GM18870 (cell line): ENCODE measurements around the gene CHRDL2.

Experiments
- ATAC-seq: cut with Tn5 transposase; IDR thresholded peaks from one replicate; pipeline ENCODE4 v1.9.1; 2021; ENCODE audit warnings: moderate library complexity; ENCODE audit not compliant: unreplicated experiment

CHRDL2 gene

GRCh38 chr11:74686792-74687191 lies 44.4 kb downstream of the CHRDL2 start:
- ATAC-seq, result no peak

- ATAC-seq, result no peak
Measured at GRCh38 chr11:74685905-74686304, 45.3 kb downstream of the CHRDL2 start.

- no peak for ATAC-seq
Measured at GRCh38 chr11:74685338-74685737, 45.9 kb downstream of the CHRDL2 start.

- no peak for ATAC-seq
Measured at GRCh38 chr11:74684661-74685060, 46.6 kb downstream of the CHRDL2 start.

GRCh38 chr11:74683941-74684481 lies 47.2 kb downstream of the CHRDL2 start:
- ATAC-seq, result no peak

- ATAC-seq, result no peak
Measured at GRCh38 chr11:74683279-74683871, 47.9 kb downstream of the CHRDL2 start.

- no peak for ATAC-seq
Measured at GRCh38 chr11:74682731-74683278, 48.4 kb downstream of the CHRDL2 start.

GRCh38 chr11:74681686-74682651 lies 49.3 kb downstream of the CHRDL2 start:
- ATAC-seq, result no peak

GRCh38 chr11:74680703-74681531 lies 50.3 kb downstream of the CHRDL2 start:
- no peak for ATAC-seq

GRCh38 chr11:74680035-74680671 lies 51.1 kb downstream of the CHRDL2 start:
- no peak for ATAC-seq

- ATAC-seq, result no peak
Measured at GRCh38 chr11:74679513-74679865, 51.7 kb downstream of the CHRDL2 start.

- ATAC-seq, result no peak
Measured at GRCh38 chr11:74678591-74679512, 52.4 kb downstream of the CHRDL2 start.

GRCh38 chr11:74678041-74678440 lies 53.2 kb downstream of the CHRDL2 start:
- no peak for ATAC-seq

- ATAC-seq, result no peak
Measured at GRCh38 chr11:74677131-74677530, 54.1 kb downstream of the CHRDL2 start.

- ATAC-seq, result no peak
Measured at GRCh38 chr11:74676596-74676995, 54.6 kb downstream of the CHRDL2 start.

GRCh38 chr11:74675761-74676160 lies 55.5 kb downstream of the CHRDL2 start:
- ATAC-seq, result no peak

GRCh38 chr11:74673693-74674360 lies 57.4 kb downstream of the CHRDL2 start:
- ATAC-seq, result no peak

GRCh38 chr11:74672956-74673692 lies 58.1 kb downstream of the CHRDL2 start:
- ATAC-seq, result no peak
